ENCODE data around the gene ZNF492. TPM values are rescaled to one million over a fixed set of nuclear protein-coding genes. Genes with fewer than 3 reads are reported as not detected.

ZNF492 gene
- total and polyA plus RNA-seq, 2 donors (not counting 3 experiments of a cell fraction or from before 2014, with no cell fraction given): not detected

Small RNA genes lying within 50 kb of the gene (small RNA-seq; reads per million reads assigned to genes)
- not detected for gene AC011467.2 (ENCODE audit: insufficient read depth, insufficient read length, low read depth, low replicate concordance)

Other genes starting within 250 kb of the ZNF492 start
- gene ZNF98, start 212.0 kb upstream of the ZNF492 start, total RNA-seq: not detected in 2 replicates
- not detected in 2 replicates for gene ZNF98, start 212.0 kb upstream of the ZNF492 start, polyA plus RNA-seq
- gene ZNF99, start 149.8 kb downstream of the ZNF492 start, total RNA-seq: not detected in 2 replicates
- not detected in 2 replicates for gene ZNF99, start 149.8 kb downstream of the ZNF492 start, polyA plus RNA-seq
- gene ZNF723, start 198.0 kb downstream of the ZNF492 start, total RNA-seq: not detected in 2 replicates
- not detected in 2 replicates for gene ZNF723, start 198.0 kb downstream of the ZNF492 start, polyA plus RNA-seq